H4 (cell line): Measurements from ENCODE around the gene SEPTIN5. TPM values are rescaled to one million over a fixed set of nuclear protein-coding genes. Genes with fewer than 3 reads are reported as not detected.
A peak's percentile ranks its signal among the peaks of the same experiment; 100 is the strongest.
"Not testable (repeated sequence)": the region's sequence is repeated elsewhere in the genome, so short reads cannot be mapped to it uniquely, and the experiment has no call there.

Source experiments
- DNase-seq: peaks from one replicate; pipeline ENCODE4 v3.0.0-alpha.2; 2015; ENCODE audit warnings: low spot score
- total RNA-seq: library from RNA; depleted of rRNA; stranded (reverse); fragments of >200 nt; shearing (Covaris generic); gene quantifications from 2 replicates; pipeline ENCODE4 v1.2.3, GENCODE V29; 2014

The SEPTIN5 gene
- total RNA-seq, 1 experiment from 2014 or later, result 15.8 TPM

GRCh38 chr22:19720150-19720827, 6.0 kb downstream of the SEPTIN5 start:
- DNase-seq, result no peak

- no peak for DNase-seq
Measured at GRCh38 chr22:19720999-19721329, 6.7 kb downstream of the SEPTIN5 start.

- no peak for DNase-seq
Measured at GRCh38 chr22:19721330-19722177, 7.3 kb downstream of the SEPTIN5 start.

GRCh38 chr22:19722178-19722981, 8.1 kb downstream of the SEPTIN5 start:
- DNase-seq, result no peak

GRCh38 chr22:19722982-19723231, 8.6 kb downstream of the SEPTIN5 start:
- no peak for DNase-seq

- no peak for DNase-seq
Measured at GRCh38 chr22:19723232-19723982, 9.1 kb downstream of the SEPTIN5 start, which contains the start of gene GP1BB. GP1BB (plus strand) TSS chr22:19723539; CDS start chr22:19723570, 31 bp downstream.

- no peak for DNase-seq
Measured at GRCh38 chr22:19723983-19724827, 9.9 kb downstream of the SEPTIN5 start.

GRCh38 chr22:19724927-19725661, 10.8 kb downstream of the SEPTIN5 start:
- DNase-seq, result no peak

- DNase-seq, result not testable (repeated sequence)
Measured at GRCh38 chr22:19726064-19726788, 11.9 kb downstream of the SEPTIN5 start.

- DNase-seq, result no peak
Measured at GRCh38 chr22:19727310-19728150, 13.2 kb downstream of the SEPTIN5 start.

GRCh38 chr22:19728271-19728670, 14.0 kb downstream of the SEPTIN5 start:
- no peak for DNase-seq

GRCh38 chr22:19728836-19729235, 14.5 kb downstream of the SEPTIN5 start:
- DNase-seq, result no peak

GRCh38 chr22:19729507-19729906, 15.2 kb downstream of the SEPTIN5 start:
- DNase-seq, result no peak

- no peak for DNase-seq
Measured at GRCh38 chr22:19730198-19730597, 15.9 kb downstream of the SEPTIN5 start.

GRCh38 chr22:19730655-19731360, 16.5 kb downstream of the SEPTIN5 start:
- peak; percentile 42 for DNase-seq

GRCh38 chr22:19731361-19732135, 17.2 kb downstream of the SEPTIN5 start:
- DNase-seq, result no peak
